ENCODE measurements around the gene TIMP2. TPM values are rescaled to one million over a fixed set of nuclear protein-coding genes. Genes with fewer than 3 reads are reported as not detected.

The TIMP2 gene
- total and polyA plus RNA-seq, 2 of the 8 experiments (the other 6 are each of a cell fraction or from before 2014, with no cell fraction given): 18.2 to 43.3 TPM

GRCh38 chr17:78962345-78962983 is 37.3 kb upstream of the TIMP2 start (continued):
- no peak for TF ChIP-seq USF2 (IDR thresholded peaks at IDR 0.05; ENCODE audit: low read length)
- TF ChIP-seq FOSL1 (IDR thresholded peaks at IDR 0.05; ENCODE audit: insufficient read depth, low read depth, low read length): no peak
- TF ChIP-seq HDAC2 (IDR thresholded peaks at IDR 0.05; ENCODE audit: borderline replicate concordance in 1 of 2, low read depth in 2 of 2, low read length in 2 of 2): no peak
- no peak for TF ChIP-seq POLR2A (IDR thresholded peaks at IDR 0.05; ENCODE audit: control extremely low read depth in 1 of 2, low read depth in 2 of 2, low read length in 2 of 2)
- no peak for TF ChIP-seq RAD21 (IDR thresholded peaks at IDR 0.05 in 1 of 2, conservative IDR thresholded peaks at IDR 0.05 in 1 of 2; ENCODE audit: low read depth in 2 of 2, low read length in 2 of 2)
- TF ChIP-seq JUN (IDR thresholded peaks at IDR 0.05; ENCODE audit: low read depth, low read length): no peak

Measured in H1 (cell line).